ENCODE data around the gene THTPA.

DNA sequence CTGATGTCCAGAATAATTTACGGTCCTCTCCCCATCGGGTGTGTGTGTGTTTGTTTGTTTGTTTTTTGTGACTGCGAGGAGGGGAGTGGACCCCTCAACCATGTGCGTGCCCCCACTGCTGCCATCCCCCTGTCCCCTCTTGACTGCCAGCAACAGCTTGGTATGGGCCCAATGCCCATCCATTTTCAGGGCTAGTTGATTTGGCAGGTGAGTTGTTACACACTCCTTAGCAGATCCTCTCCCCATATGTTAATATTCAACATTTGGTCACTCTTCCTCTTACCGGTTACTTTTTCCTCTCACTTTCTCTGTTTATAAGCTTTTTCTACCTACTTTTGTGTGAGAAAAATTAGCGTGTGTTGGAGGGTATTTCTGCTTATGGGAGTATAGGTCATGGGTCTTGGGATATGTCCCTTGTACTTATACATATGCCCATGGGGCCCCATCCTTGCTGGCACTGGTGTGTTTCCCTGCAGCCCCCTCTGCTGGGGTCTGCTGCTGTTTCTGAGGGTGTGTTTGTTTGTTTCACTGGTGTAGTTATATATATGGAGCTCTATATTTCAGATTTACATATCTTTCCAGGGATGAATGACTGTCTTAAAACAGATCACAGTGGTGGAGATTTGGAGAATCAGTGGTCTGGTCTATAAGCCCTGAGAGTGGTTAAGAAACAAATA, 38.3 kb upstream of the THTPA start:
- TF ChIP-seq, protein P1, sequence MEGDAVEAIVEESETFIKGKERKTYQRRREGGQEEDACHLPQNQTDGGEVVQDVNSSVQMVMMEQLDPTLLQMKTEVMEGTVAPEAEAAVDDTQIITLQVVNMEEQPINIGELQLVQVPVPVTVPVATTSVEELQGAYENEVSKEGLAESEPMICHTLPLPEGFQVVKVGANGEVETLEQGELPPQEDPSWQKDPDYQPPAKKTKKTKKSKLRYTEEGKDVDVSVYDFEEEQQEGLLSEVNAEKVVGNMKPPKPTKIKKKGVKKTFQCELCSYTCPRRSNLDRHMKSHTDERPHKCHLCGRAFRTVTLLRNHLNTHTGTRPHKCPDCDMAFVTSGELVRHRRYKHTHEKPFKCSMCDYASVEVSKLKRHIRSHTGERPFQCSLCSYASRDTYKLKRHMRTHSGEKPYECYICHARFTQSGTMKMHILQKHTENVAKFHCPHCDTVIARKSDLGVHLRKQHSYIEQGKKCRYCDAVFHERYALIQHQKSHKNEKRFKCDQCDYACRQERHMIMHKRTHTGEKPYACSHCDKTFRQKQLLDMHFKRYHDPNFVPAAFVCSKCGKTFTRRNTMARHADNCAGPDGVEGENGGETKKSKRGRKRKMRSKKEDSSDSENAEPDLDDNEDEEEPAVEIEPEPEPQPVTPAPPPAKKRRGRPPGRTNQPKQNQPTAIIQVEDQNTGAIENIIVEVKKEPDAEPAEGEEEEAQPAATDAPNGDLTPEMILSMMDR (conservative IDR thresholded peaks at IDR 0.05 in 1 of 2, IDR thresholded peaks at IDR 0.05 in 1 of 2; ENCODE audit: low read depth in 1 of 2, low read length in 2 of 2), result no peak
- no peak for TF ChIP-seq EZH2 (IDR thresholded peaks at IDR 0.05; ENCODE audit: low read length, missing control alignments)

Measured in fibroblast of lung (primary cell).